Choroid plexus epithelial cell (primary cell): ENCODE measurements around the gene XRCC3.

Experiments used
- DNase-seq: peaks from one replicate; pipeline ENCODE4 v3.0.0-alpha.2; 2010; ENCODE audit warnings: low read depth
- H3K4me3 ChIP-seq: 2 replicates; pipeline ENCODE4 v1.5.1; 2011; ENCODE audit warnings: low read depth, mild to moderate bottlenecking, control low read depth, low read length, moderate library complexity
- TF ChIP-seq, protein P1 (sequence below): conservative IDR thresholded peaks from 2 replicates; pipeline ENCODE4 v1.5.1; 2011; ENCODE audit warnings: low read depth, mild to moderate bottlenecking, control low read depth, inconsistent platforms, low read length, moderate library complexity

The XRCC3 gene

DNA sequence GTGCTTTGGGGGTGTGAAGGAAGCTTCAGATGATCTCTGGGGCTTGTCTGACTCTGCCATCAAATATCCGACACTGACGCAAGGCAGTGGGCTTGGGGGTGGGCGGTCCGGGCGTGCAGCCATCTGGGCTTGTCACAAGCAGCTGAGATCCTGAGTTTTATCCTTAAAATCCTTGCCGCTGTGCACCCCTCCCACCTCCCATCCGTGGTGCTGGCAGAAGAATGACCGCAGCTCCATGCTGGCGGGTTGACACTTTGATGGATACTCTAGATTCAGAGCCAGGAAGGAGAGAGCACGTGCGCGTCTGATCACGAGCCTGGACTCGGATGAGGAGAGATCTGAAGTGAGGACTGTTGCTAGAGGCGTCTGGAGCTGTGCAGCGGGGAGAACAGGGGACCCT, 3.3 kb upstream of the XRCC3 start:
- no peak for DNase-seq
- H3K4me3 ChIP-seq, result no peak overlapping the region
- TF ChIP-seq, protein P1, sequence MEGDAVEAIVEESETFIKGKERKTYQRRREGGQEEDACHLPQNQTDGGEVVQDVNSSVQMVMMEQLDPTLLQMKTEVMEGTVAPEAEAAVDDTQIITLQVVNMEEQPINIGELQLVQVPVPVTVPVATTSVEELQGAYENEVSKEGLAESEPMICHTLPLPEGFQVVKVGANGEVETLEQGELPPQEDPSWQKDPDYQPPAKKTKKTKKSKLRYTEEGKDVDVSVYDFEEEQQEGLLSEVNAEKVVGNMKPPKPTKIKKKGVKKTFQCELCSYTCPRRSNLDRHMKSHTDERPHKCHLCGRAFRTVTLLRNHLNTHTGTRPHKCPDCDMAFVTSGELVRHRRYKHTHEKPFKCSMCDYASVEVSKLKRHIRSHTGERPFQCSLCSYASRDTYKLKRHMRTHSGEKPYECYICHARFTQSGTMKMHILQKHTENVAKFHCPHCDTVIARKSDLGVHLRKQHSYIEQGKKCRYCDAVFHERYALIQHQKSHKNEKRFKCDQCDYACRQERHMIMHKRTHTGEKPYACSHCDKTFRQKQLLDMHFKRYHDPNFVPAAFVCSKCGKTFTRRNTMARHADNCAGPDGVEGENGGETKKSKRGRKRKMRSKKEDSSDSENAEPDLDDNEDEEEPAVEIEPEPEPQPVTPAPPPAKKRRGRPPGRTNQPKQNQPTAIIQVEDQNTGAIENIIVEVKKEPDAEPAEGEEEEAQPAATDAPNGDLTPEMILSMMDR, result no peak

DNA sequence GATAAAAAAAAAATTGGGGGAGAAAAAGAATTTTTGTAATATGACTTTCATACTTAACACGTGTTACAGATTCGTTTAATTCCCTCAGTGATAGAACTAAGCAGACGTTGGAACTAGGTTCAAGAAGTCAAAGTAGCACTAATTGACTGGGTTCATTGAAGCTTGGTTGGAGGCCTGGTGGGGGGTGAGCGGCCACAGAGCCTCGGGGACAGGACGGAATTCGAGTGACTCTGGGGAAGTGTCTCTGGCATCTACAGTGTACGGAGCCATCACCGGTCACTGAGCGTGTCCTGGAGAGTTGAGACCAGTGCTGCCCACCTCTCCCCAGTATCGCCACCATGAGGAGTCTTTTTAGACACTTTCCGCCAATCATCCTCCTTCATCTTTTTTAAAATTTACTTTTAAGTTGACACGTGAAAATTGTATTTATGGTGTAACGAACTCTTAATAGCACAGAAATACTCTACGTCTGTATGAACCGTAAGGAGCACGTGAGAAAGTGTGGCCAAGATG, 1.7 kb upstream of the XRCC3 start:
- TF ChIP-seq, protein P1, result no peak
- DNase-seq, result no peak
- peak overlapping the region; percentile 84 for H3K4me3 ChIP-seq

DNA sequence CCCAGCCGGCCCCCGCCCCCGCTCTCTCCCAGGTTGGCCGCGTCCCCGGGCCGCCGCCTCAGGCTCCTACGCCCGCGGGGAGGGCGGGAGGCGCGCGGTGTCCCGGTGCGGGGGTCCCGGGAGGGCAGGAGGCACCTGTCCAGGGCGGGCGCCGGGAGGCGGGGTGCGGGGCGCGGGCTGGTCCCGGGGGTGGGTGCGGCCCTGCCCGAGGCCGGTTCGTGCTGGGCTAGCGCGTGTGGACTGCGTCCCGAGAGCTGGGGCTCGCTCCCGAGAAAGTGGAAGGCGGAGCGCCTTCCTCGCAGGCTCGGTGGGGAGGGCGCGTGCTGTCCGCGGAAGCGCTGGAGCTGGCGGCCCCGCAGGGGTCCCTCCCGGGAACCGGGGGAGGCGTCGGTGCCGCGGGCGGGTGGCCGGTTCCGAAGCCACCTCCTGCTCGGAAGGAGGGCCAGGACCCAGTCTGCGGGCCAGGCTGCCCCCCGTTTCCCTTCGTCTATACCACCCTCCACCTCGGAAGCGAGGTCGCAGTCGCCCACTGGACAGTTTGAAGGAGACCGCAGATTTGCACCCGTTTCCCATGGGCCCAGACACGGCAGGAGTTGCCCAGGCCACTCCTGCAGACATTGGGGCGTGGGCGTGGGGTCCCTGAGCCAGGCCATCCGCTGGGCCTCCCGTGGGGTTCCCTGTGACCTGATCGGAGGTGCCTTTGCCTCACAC, 995 bp upstream of the XRCC3 start:
- TF ChIP-seq, protein P1, result no peak
- peak; percentile 21 for DNase-seq
- peak overlapping the region; percentile 84 for H3K4me3 ChIP-seq

DNA sequence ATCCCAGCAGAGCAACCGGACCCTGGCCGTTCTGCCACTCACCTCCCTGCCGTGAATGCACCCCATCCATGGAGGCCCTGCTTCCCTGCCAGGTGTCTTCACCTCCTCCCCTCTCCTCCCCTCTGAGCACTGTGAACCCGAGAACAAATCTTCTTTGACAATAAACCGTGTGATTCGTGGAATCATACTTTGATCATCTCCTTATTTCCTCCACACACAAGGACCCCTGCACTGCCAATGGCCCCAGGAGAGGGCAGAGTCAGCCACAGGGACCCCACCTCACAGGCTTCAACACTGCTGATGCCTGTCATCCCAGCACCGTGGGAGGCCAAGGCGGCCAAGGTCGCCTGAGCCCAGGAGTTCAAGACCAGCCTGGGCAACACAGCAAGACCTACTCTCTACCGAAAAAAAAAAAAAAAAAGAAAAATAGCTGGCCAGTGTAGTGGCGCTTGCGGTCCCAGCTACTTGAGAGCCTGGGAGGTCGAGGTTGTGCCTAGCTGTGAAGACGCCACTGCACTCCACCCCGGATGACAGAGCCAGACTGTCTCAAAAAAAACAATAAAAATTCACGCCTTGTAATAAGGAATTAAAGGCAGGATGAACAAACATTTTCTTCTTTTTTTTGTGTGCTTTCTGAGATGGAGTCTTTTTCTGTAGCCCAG, 1.1 kb downstream of the XRCC3 start:
- TF ChIP-seq, protein P1, result no peak
- H3K4me3 ChIP-seq, result no peak overlapping the region
- no peak for DNase-seq

DNA sequence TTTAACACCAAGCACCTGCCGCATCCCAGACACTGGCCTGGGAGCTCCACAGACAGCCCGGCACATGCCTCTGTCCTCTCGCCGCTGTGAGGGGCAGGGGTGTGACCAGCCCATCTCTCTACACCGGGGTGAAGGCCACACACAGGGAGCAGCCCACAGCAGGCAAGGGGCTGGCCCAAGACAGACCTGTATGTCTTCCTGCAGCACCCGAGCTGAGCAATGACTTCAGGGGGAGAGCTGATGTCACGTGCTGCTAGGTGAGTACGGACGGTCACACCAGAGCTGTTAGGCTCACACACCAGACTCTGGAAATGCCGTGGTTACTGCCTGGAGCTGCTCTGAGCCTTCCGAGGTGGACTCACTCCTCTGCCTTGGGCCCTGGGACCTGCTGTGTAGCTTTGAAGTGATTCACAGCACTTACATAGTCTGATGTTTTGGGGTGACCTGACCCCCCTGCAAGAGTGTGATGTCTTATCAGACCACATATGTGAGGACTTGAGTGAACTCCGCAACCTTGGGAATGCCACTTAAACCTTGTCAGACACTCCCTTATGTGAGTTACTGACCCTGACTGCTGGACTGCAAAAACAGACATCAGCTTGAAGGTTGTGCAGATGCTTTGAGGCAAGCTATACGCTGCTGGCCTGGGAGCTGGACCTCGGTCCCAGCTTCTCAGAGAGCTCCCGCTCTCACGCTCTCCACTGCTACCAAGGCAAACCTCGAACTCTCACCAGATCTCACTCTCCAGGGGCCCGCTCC, 1.8 kb downstream of the XRCC3 start:
- no peak overlapping the region for H3K4me3 ChIP-seq

DNA sequence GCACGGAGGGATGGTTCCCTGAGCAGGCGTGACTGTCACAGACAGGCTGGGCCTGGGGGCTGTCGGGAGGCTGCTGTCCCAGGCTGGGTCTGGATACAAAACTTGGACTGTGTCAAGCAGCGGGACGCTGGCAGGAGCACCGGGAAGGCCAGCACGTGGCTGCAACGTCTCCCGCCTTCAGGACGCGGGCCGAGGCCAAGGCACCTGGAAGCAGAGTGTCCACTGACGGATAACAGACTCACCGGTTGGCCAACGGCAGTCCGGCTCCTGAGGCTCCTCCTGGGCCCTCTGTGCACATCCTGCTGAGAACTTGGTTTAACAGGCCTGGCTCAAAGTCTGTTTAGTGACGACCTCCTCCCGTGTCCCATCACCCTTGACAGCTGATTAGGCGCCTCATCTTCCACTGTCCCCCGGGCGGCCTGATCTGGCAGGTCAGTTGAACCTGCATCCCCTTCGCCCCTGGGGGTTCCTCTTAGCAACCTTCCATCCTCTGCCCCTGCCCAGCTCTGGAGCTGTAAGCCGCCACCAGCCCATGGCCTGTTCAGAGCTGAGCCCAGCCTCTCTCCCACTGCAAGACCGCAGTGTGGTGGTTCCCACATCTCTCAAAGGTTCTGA, 2.5 kb downstream of the XRCC3 start:
- no peak for DNase-seq
- TF ChIP-seq, protein P1, result no peak
- H3K4me3 ChIP-seq, result no peak overlapping the region

More for the DNA sequence above, 1.8 kb downstream of the XRCC3 start:
- TF ChIP-seq, protein P1, result no peak
- DNase-seq, result peak; percentile 10
